IPS-18a (cell line): ENCODE data around the gene SLC15A3.

Experiments used
- H3K27ac ChIP-seq: one replicate; pipeline ENCODE4 v1.5.1; 2013; ENCODE audit warnings: low read length
- H3K27me3 ChIP-seq: one replicate; pipeline ENCODE4 v1.6.1; 2013; ENCODE audit warnings: mild to moderate bottlenecking, low read length; ENCODE audit not compliant: control insufficient read depth, insufficient read depth
- H3K36me3 ChIP-seq: one replicate; pipeline ENCODE4 v1.6.1; 2013; ENCODE audit warnings: low read depth, low read length; ENCODE audit not compliant: control insufficient read depth
- H3K4me1 ChIP-seq: one replicate; pipeline ENCODE4 v1.6.1; 2013; ENCODE audit warnings: low read depth, low read length; ENCODE audit not compliant: control insufficient read depth
- H3K4me3 ChIP-seq: one replicate; pipeline ENCODE4 v1.5.1; 2013; ENCODE audit warnings: low read length
- H3K9ac ChIP-seq: one replicate; pipeline ENCODE4 v1.6.1; 2013; ENCODE audit warnings: mild to moderate bottlenecking, low read length, moderate library complexity
- H3K9me3 ChIP-seq: one replicate; pipeline ENCODE4 v1.6.1; 2013; ENCODE audit warnings: low read depth, low read length; ENCODE audit not compliant: control insufficient read depth

The SLC15A3 gene

DNA sequence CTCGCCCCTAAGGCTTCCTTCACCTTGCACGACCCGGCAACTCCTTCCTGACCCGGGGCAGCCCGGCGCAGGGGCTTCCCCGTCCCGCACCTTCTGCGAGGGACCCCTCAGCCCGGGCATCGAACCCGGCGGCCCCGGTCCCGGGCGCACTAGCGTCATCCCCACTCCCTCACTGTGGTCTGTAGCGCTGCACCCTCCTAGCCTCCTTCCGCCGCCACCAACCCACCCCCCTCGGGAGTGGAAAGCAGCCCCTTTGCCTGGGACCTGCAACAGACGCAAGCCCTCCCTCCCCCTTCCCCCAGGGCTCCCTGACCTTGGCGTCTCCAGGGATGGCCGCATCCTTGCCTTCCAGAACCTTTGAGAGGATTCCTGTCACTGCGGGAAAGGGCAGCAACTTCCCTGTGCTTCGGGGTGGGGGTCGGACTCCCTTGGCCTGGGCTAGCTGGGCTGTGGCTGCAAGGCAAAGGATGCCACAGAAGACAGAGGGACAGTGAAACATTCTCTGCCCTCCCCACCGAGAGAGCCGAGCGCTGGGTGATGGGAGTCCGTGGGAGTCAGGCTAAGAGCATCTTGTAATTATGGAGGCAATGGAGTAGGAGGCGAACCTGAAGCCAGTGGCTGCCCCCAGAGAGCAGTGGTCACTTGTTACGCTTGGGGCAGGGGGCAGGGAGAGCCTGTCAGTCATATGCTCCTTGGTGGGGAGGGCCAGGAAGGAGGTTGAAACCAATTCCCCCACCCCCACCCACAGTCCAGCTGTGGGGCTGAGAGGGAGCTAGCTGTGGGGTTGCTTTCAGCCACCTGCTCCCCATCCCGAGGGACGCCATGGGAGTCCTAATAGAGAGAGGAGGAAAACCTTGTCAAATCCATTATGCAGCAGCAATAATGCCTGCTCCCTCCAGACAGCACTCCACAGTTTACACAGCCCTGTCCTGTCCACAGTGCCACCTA, 26.8 kb downstream of the SLC15A3 start:
- Histone ChIP-seq H3K9me3 (no peaks in the 10 kb centered on the region), H3K4me1 (peaks cover 17% of the 10 kb centered on the region), H3K9ac (peak overlapping the region; percentile 63), H3K36me3 (peaks cover 35% of the 10 kb centered on the region), H3K27me3 (no peaks in the 10 kb centered on the region), H3K27ac (no peak overlapping the region), H3K4me3 (peak overlapping the region; percentile 83)

DNA sequence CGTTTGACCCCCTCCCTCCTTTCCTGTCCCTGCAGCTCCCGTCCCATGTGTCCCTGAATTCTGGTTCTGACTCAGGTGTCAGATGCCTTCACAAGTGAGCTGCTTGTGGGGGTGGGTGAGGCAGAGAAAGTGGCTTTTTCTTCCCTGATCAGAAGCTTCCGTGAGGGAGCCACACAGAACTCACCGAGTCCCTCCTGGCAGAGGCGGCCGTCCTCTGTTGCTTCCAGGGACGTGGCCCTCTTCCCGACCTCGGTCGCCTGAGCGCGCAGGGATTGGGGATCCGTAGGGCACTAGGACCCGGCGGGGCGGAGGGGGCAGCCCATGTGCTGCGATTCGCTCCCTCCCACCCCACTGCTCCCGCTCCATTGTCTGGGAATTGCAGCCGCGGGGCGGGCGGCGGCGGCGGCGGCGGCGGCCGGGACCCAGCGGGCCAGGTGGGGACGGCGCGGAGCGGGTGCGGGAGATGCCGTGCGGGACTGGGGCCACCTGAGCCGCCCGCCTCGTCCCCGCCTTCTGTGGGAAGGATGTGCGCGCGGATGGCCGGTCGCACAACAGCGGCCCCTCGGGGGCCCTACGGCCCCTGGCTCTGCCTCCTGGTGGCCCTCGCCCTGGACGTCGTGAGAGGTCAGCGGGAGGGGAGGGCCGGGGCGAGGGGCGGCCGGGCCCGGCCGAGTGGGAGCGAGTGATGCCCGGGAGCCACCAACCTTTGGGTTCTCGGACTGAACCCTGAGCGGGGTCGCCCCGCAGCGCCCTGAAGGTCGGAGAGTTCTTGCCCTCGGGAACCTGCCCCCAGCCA, 27.7 kb downstream of the SLC15A3 start, which contains the start of gene TMEM132A:
TMEM132A (plus strand) TSS at position 351 of the 796 bp plus-strand sequence; CDS start at position 525, 174 bp downstream.
- H3K4me1 ChIP-seq, result peaks cover 17% of the 10 kb centered on the region
- no peak within 1 kb of the TSS for H3K27ac ChIP-seq
- H3K27me3 ChIP-seq, result no peaks in the 10 kb centered on the region
- peaks cover 38% of the 10 kb centered on the region for H3K36me3 ChIP-seq
- H3K4me3 ChIP-seq, result peak within 1 kb of the TSS; percentile 83
- H3K9ac ChIP-seq, result peak within 1 kb of the TSS; percentile 63
- H3K9me3 ChIP-seq, result no peaks in the 10 kb centered on the region

DNA sequence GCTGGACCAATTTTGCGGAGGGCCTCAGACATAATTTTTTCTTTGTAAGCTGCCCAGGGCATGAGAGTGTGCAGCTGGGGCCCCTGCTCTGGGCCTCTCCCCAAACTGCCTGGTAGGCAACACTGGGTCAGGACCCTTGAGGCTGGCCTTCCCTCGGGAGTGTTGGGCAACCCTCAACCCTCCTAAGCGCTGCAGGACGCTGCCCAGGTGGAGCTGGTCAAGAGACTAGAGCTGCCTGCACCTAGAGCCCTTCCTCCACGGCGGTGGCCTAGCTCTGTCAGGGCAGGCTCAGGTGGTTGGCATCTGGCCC, 28.2 kb downstream of the SLC15A3 start:
- H3K27me3 ChIP-seq, result no peaks in the 10 kb centered on the region
- peak overlapping the region; percentile 83 for H3K4me3 ChIP-seq
- no peak overlapping the region for H3K27ac ChIP-seq
- H3K36me3 ChIP-seq, result peaks cover 32% of the 10 kb centered on the region
- H3K4me1 ChIP-seq, result peaks cover 17% of the 10 kb centered on the region
- H3K9me3 ChIP-seq, result no peaks in the 10 kb centered on the region
- no peak overlapping the region for H3K9ac ChIP-seq

DNA sequence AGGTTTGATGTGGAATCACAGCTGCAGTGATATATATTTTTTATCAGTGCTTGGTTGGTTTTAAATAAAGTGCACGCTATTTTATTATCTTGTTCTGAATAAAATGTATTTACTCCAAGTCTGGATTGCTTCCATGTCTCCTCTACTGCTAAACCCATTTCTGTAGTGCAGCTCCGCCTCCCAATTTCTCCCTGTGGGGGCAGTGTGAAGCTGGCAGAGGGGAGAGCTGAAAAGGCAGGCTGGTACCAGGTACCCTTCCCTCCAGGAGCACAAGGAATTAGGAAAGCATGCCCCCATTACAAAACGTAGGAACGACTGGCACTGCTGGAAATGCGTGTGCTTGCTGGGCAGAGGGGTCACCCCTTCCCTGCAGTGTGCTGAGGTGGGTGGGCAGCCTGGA, 28.6 kb downstream of the SLC15A3 start:
- H3K9me3 ChIP-seq, result no peaks in the 10 kb centered on the region
- H3K36me3 ChIP-seq, result peaks cover 28% of the 10 kb centered on the region
- H3K27me3 ChIP-seq, result no peaks in the 10 kb centered on the region
- no peak overlapping the region for H3K4me3 ChIP-seq
- no peak overlapping the region for H3K27ac ChIP-seq
- H3K4me1 ChIP-seq, result peaks cover 17% of the 10 kb centered on the region
- no peak overlapping the region for H3K9ac ChIP-seq

DNA sequence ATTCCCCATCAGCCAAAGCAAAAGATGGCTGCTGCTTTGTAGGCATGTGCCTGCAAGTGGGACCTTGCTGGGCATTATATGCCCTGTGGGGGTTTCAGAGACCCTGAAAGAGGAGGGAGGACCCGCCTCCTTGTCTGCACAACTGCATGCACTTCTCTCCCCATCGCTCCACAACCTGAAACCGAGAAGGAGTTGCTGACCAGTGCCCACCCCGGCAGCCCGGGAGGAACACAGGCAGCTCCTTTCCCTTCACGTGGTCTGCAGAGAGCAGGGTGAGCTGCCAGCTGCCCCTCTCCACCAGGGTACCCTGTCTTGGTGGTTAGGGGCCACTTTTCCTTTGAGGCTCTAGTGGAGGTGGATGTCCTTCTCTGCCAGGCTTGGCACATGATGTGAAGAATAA, 29.1 kb downstream of the SLC15A3 start:
- no peaks in the 10 kb centered on the region for H3K27me3 ChIP-seq
- no peaks in the 10 kb centered on the region for H3K9me3 ChIP-seq
- H3K4me1 ChIP-seq, result peaks cover 17% of the 10 kb centered on the region
- peaks cover 24% of the 10 kb centered on the region for H3K36me3 ChIP-seq
- H3K9ac ChIP-seq, result no peak overlapping the region
- H3K27ac ChIP-seq, result no peak overlapping the region
- H3K4me3 ChIP-seq, result no peak overlapping the region

DNA sequence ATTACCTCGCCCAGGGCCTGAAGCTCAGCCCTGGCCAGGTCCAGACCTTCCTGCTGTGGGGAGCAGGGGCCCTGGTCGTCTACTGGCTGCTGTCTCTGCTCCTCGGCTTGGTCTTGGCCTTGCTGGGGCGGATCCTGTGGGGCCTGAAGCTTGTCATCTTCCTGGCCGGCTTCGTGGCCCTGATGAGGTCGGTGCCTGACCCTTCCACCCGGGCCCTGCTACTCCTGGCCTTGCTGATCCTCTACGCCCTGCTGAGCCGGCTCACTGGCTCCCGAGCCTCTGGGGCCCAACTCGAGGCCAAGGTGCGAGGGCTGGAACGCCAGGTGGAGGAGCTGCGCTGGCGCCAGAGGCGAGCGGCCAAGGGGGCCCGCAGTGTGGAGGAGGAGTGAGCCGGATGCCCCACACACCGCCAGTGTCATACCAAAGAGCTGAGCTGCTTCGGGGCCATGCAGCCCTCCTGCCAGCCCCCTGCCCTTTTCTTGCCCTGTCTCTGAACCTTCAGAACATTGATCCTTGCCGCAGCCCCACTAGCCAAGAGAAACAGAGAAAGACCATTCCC, 30.1 kb downstream of the SLC15A3 start:
- H3K9ac ChIP-seq, result no peak overlapping the region
- H3K27ac ChIP-seq, result no peak overlapping the region
- H3K4me3 ChIP-seq, result no peak overlapping the region
- no peaks in the 10 kb centered on the region for H3K9me3 ChIP-seq
- H3K27me3 ChIP-seq, result no peaks in the 10 kb centered on the region
- H3K4me1 ChIP-seq, result peaks cover 17% of the 10 kb centered on the region
- peaks cover 24% of the 10 kb centered on the region for H3K36me3 ChIP-seq

DNA sequence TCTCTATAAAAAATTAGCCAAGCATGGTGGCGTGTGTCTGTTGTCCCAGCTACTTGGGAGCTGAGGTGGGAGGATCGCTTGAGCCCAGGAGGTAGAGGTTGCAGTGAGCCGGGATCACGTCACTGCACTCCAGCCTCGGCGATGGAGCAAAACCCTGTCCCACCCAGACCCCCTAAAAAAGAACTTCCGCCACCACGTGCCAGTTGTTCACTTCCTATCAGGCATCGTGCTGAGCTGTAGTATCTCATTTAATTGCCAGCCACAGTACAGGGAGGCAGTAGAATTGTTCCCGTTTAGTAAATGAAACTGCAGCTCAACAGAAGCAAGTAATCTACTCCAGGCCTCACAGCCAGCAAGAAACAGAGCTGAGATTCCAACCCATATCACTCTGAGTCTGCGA, 30.7 kb downstream of the SLC15A3 start:
- Histone ChIP-seq H3K27ac (no peak overlapping the region), H3K4me3 (no peak overlapping the region), H3K9me3 (no peaks in the 10 kb centered on the region), H3K9ac (no peak overlapping the region), H3K4me1 (peaks cover 21% of the 10 kb centered on the region), H3K36me3 (peaks cover 24% of the 10 kb centered on the region), H3K27me3 (no peaks in the 10 kb centered on the region)

DNA sequence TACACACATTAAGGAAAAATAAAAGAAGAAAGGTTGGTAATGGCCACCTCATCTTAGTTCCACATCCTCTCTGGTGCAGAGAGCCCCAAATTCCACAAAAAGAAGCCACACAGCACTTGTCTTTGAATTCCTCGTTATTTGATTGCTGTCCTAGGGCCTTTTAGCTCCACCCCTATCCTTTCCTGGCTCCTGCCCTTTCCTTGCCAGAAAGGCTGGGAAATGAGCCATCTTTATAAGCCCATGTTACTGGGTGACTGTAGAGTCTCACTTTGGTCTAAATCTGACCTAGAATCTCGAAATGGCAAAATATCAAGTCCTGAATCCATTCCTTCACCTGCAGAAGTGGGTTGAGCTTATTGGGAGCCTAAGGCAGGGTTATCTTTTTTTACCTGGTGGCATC, 32.0 kb downstream of the SLC15A3 start:
- H3K4me1 ChIP-seq, result peaks cover 20% of the 10 kb centered on the region

DNA sequence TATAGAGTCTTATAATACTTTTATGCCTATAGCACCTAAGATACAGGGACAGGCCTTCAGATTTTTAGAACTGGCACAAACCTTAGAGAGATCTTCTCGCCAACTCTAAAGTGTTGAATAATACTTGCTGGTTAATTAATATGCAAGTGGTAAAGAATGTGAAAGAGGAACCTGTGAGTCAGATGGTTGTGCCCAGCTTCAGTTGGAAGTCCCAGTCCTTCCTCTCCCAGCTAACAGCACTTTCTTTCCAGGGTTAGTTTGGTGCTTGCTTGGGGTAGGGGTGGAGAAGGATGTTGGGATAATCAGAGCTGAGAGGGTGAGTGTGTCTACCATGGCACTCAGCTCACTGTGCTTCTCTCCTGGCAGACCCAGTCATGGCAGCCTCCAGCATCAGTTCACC, 32.7 kb downstream of the SLC15A3 start:
- Histone ChIP-seq H3K9ac (no peak overlapping the region), H3K4me3 (no peak overlapping the region), H3K27ac (no peak overlapping the region), H3K36me3 (peaks cover 24% of the 10 kb centered on the region), H3K9me3 (no peaks in the 10 kb centered on the region), H3K27me3 (peaks cover 4% of the 10 kb centered on the region), H3K4me1 (peaks cover 21% of the 10 kb centered on the region)

More for the DNA sequence above, 32.0 kb downstream of the SLC15A3 start:
- no peaks in the 10 kb centered on the region for H3K9me3 ChIP-seq
- no peak overlapping the region for H3K4me3 ChIP-seq
- H3K27ac ChIP-seq, result no peak overlapping the region
- peaks cover 24% of the 10 kb centered on the region for H3K36me3 ChIP-seq
- H3K27me3 ChIP-seq, result peaks cover 2% of the 10 kb centered on the region
- H3K9ac ChIP-seq, result no peak overlapping the region

DNA sequence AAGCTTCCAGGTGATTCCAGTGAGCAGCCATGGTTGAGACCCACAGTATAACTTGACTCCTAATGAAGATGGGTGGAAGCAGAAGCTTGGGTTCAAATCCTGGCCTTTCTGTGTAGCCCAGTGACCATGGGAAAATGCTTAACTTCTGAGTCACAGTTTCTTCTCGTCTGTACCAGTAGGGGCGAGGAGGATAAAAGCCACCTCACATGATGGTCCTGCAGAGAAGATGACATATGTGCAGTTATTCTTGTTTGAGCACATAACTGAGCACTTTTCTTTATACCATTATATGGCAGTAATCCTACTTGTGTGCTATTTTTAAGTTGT, 33.1 kb downstream of the SLC15A3 start:
- H3K27me3 ChIP-seq, result peaks cover 4% of the 10 kb centered on the region
- H3K27ac ChIP-seq, result no peak overlapping the region
- no peaks in the 10 kb centered on the region for H3K9me3 ChIP-seq
- peaks cover 21% of the 10 kb centered on the region for H3K4me1 ChIP-seq
- peaks cover 24% of the 10 kb centered on the region for H3K36me3 ChIP-seq
- H3K9ac ChIP-seq, result no peak overlapping the region
- H3K4me3 ChIP-seq, result no peak overlapping the region

DNA sequence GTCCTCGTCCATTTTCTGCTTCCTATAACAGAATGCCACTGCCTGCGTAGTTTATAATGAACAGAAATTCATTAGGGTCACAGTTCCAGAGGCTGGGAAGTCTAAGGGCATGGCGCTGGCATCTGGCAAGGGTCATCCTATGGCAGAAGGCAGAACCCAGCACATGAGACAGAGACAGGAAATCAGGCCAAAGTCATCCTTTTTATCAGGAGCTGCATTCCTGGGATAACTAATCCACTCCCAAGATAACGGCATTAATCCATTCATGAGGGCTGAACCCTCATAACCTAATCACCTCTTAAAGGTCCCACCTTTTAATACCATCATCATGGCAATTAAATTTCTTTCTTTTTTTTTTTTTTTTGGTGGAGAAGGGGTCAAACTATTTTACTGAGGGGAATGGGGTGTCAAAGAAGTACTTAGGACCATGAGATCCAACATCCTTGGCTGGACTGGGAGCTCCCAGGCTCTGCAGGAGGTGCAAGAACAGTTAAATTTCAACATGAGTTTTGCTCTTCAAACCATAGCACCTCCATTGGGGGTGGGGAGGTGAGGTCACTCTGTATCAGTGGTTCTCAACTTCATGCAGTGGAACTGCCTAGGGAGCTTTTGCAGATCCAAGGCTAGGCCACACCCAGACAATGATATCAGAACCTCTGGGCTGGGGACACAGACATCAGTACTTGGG, 33.6 kb downstream of the SLC15A3 start:
- peaks cover 4% of the 10 kb centered on the region for H3K27me3 ChIP-seq
- H3K4me1 ChIP-seq, result peaks cover 20% of the 10 kb centered on the region
- no peaks in the 10 kb centered on the region for H3K9me3 ChIP-seq
- H3K9ac ChIP-seq, result no peak overlapping the region
- peaks cover 24% of the 10 kb centered on the region for H3K36me3 ChIP-seq
- no peak overlapping the region for H3K27ac ChIP-seq
- H3K4me3 ChIP-seq, result no peak overlapping the region
